Parathyroid adenoma (tissue), 2 donors: ENCODE data around the gene CEBPA.

ENCODE experiments used
- H2AFZ ChIP-seq: fragments of 300-600 bp; sonication (generic); one replicate; pipeline ENCODE4 v1.7.0; 2017; ENCODE audit warnings: antibody characterized with exemption, mild to moderate bottlenecking
- H3K27ac ChIP-seq: fragments of 300-600 bp; sonication (generic); one replicate; pipeline ENCODE4 v1.7.0; 2017
- H3K27me3 ChIP-seq: fragments of 300-600 bp; sonication (generic); one replicate; pipeline ENCODE4 v1.7.0; 2017; ENCODE audit warnings: low read length; ENCODE audit not compliant: control insufficient read depth, insufficient read depth
- H3K36me3 ChIP-seq: fragments of 300-600 bp; sonication (generic); one replicate; pipeline ENCODE4 v1.7.0; 2017; ENCODE audit warnings: low read length; ENCODE audit not compliant: control insufficient read depth, insufficient read depth
- H3K4me1 ChIP-seq: fragments of 300-600 bp; sonication (generic); one replicate; pipeline ENCODE4 v1.7.0; 2017; ENCODE audit warnings: control low read depth
- H3K4me2 ChIP-seq: fragments of 300-600 bp; sonication (generic); one replicate; pipeline ENCODE4 v1.7.0; 2017; ENCODE audit warnings: low read length
- H3K4me3 ChIP-seq: fragments of 300-600 bp; sonication (generic); one replicate; pipeline ENCODE4 v1.7.0; 2017; ENCODE audit warnings: low read depth, low read length
- H3K79me2 ChIP-seq: fragments of 300-600 bp; sonication (generic); one replicate; pipeline ENCODE4 v1.7.0; 2017; ENCODE audit warnings: control low read depth
- H3K9ac ChIP-seq: fragments of 300-600 bp; sonication (generic); one replicate; pipeline ENCODE4 v1.7.0; 2017; ENCODE audit warnings: mild to moderate bottlenecking
- H3K9me3 ChIP-seq: fragments of 300-600 bp; sonication (generic); one replicate; pipeline ENCODE4 v1.7.0; 2017; ENCODE audit warnings: low read length; ENCODE audit not compliant: control insufficient read depth
- TF ChIP-seq, protein P1 (sequence below): fragments of 300-600 bp; sonication (generic); IDR thresholded peaks from one replicate; pipeline ENCODE4 v1.7.0; 2017; ENCODE audit warnings: antibody characterized with exemption, mild to moderate bottlenecking
- donor health status: primary hyperparathyroidism.

Gene CEBPA

DNA sequence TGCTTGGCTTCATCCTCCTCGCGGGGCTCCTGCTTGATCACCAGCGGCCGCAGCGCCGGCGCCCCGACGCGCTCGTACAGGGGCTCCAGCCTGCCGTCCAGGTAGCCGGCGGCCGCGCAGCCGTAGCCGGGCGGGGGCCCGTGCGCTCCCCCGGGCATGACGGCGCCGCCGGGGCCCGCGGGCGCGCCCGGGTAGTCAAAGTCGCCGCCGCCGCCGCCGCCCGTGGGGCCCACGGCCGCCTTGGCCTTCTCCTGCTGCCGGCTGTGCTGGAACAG lies 497 bp downstream of the CEBPA start:
- TF ChIP-seq, protein P1, sequence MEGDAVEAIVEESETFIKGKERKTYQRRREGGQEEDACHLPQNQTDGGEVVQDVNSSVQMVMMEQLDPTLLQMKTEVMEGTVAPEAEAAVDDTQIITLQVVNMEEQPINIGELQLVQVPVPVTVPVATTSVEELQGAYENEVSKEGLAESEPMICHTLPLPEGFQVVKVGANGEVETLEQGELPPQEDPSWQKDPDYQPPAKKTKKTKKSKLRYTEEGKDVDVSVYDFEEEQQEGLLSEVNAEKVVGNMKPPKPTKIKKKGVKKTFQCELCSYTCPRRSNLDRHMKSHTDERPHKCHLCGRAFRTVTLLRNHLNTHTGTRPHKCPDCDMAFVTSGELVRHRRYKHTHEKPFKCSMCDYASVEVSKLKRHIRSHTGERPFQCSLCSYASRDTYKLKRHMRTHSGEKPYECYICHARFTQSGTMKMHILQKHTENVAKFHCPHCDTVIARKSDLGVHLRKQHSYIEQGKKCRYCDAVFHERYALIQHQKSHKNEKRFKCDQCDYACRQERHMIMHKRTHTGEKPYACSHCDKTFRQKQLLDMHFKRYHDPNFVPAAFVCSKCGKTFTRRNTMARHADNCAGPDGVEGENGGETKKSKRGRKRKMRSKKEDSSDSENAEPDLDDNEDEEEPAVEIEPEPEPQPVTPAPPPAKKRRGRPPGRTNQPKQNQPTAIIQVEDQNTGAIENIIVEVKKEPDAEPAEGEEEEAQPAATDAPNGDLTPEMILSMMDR: no peak
- no peaks in the 10 kb centered on the region for H3K27me3 ChIP-seq
- no peaks in the 10 kb centered on the region for H3K36me3 ChIP-seq
- H3K4me3 ChIP-seq: peak overlapping the region; percentile 78
- H3K4me2 ChIP-seq: peak overlapping the region; percentile 93
- peak overlapping the region; percentile 84 for H3K27ac ChIP-seq
- H3K9ac ChIP-seq: peak overlapping the region; percentile 69
- H2AFZ ChIP-seq: peak overlapping the region; percentile 54
- H3K9me3 ChIP-seq: no peaks in the 10 kb centered on the region
- peaks cover 31% of the 10 kb centered on the region for H3K4me1 ChIP-seq
- H3K79me2 ChIP-seq: peaks cover 22% of the 10 kb centered on the region

DNA sequence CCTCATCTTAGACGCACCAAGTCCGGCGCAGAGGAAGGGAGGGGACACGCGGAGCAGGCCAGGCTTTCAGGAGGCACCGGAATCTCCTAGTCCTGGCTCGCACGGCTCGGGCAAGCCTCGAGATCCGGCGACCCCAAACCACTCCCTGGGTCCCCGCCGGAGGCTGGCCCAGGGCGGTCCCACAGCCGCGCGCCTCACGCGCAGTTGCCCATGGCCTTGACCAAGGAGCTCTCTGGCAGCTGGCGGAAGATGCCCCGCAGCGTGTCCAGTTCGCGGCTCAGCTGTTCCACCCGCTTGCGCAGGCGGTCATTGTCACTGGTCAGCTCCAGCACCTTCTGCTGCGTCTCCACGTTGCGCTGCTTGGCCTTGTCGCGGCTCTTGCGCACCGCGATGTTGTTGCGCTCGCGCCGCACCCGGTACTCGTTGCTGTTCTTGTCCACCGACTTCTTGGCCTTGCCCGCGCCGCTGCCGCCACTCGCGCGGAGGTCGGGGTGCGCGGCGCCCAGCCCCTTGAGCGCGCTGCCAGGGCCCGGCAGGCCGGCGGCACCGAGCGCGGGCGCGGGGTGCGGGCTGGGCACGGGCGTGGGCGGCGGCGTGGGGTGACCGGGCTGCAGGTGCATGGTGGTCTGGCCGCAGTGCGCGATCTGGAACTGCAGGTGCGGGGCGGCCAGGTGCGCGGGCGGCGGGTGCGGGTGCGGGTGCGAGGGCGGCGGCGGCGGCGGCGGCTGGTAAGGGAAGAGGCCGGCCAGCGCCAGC lies 1.0 kb downstream of the CEBPA start:
- Histone ChIP-seq H3K9ac (peak overlapping the region; percentile 96), H3K4me2 (peak overlapping the region; percentile 93), H3K36me3 (no peaks in the 10 kb centered on the region), H3K79me2 (peaks cover 22% of the 10 kb centered on the region), H3K4me1 (peaks cover 36% of the 10 kb centered on the region), H3K9me3 (no peaks in the 10 kb centered on the region), H3K27me3 (no peaks in the 10 kb centered on the region), H3K4me3 (peak overlapping the region; percentile 78), H2AFZ (peak overlapping the region; percentile 48), H3K27ac (peak overlapping the region; percentile 99)
- TF ChIP-seq, protein P1: no peak

DNA sequence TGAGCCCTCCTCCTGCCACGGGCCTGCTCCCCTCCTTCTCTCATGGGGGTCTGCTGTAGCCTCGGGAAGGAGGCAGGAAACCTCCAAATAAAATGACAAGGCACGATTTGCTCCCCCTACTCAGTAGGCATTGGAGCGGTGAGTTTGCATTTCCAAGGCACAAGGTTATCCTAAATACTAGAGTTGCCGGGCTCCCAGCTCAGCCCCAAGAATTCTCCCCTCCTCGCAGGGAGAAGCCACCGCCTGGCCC lies 1.5 kb downstream of the CEBPA start:
- Histone ChIP-seq H3K9ac (peak overlapping the region; percentile 96), H2AFZ (peak overlapping the region; percentile 48), H3K27ac (peak overlapping the region; percentile 99), H3K36me3 (no peaks in the 10 kb centered on the region), H3K27me3 (no peaks in the 10 kb centered on the region), H3K4me1 (peaks cover 41% of the 10 kb centered on the region), H3K4me2 (peak overlapping the region; percentile 93), H3K9me3 (no peaks in the 10 kb centered on the region), H3K4me3 (peak overlapping the region; percentile 78), H3K79me2 (peaks cover 22% of the 10 kb centered on the region)
- TF ChIP-seq, protein P1: no peak

DNA sequence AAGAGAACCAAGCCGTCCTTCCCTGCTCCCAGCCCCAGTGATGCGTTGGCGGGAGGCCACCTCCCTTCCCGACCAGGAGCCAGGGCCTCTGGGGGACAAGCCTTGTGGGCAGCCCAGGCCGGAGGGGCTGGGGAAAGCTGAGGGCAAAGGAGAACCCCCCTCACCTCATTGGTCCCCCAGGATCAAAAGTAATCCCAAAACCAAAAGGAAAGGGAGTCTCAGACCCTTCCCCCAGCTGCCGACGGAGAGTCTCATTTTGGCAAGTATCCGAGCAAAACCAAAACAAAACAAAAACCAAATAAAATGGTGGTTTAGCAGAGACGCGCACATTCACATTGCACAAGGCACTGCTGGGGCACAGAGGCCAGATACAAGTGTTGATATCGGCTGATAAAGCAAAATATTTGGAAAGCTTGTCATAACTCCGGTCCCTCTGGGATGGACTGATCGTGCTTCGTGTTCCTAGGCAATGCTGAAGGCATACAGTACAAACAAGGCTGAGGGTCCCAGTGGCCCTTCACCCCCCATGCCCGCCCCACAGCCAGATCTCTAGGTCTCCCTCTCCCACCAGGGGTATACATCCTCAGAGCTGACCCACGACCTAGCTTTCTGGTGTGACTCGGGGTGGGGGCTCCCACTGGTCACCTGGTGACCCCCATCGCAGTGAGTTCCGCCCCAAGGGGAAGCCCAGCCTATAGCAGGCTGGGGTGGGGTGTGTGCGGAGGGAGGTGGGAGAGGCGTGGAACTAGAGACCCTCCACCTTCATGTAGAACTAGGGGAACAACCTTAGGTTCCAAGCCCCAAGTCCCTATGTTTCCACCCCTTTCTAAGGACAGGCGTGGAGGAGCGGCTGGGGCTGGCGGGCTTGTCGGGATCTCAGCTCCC lies 2.1 kb downstream of the CEBPA start:
- TF ChIP-seq, protein P1: no peak
- peak overlapping the region; percentile 96 for H3K9ac ChIP-seq
- H3K4me2 ChIP-seq: peak overlapping the region; percentile 93
- H3K36me3 ChIP-seq: no peaks in the 10 kb centered on the region
- no peaks in the 10 kb centered on the region for H3K9me3 ChIP-seq
- peak overlapping the region; percentile 78 for H3K4me3 ChIP-seq
- no peaks in the 10 kb centered on the region for H3K27me3 ChIP-seq
- H3K79me2 ChIP-seq: peaks cover 22% of the 10 kb centered on the region
- peak overlapping the region; percentile 59 for H2AFZ ChIP-seq
- peak overlapping the region; percentile 99 for H3K27ac ChIP-seq
- peaks cover 43% of the 10 kb centered on the region for H3K4me1 ChIP-seq
